ENCODE results near the gene BTG4. TPM values are rescaled to one million over a fixed set of nuclear protein-coding genes. Genes with fewer than 3 reads are reported as not detected.

The BTG4 gene
- not detected for polyA plus RNA-seq (2012; ENCODE audit: insufficient read depth, insufficient read length, low read depth)

- Histone ChIP-seq H3K4me1 (no peaks in the 10 kb centered on the region), H3K36me3 (no peaks in the 10 kb centered on the region), H3K4me3 (ENCODE audit: low read depth, low read length) (no peak within 1 kb of the TSS), H3K27me3 (peaks cover 38% of the 10 kb centered on the region), H3K9me3 (no peaks in the 10 kb centered on the region; the same call in 1 of the 2 replicates)
- TF ChIP-seq CTCF (IDR thresholded peaks at IDR 0.05; ENCODE audit: low read depth, low read length), result no peak
- peak; percentile 23 for DNase-seq
Observed at GRCh38 chr11:111512296-111513239, at the start of gene BTG4. BTG4 (minus strand) TSS chr11:111512386; CDS start chr11:111498776, 13,610 bp downstream.

GRCh38 chr11:111561791-111562325 is 49.7 kb upstream of the BTG4 start:
- no peak for TF ChIP-seq CTCF (IDR thresholded peaks at IDR 0.05; ENCODE audit: low read depth, low read length)
- Histone ChIP-seq H3K4me3 (ENCODE audit: low read depth, low read length) (no peak overlapping the region), H3K36me3 (no peaks in the 10 kb centered on the region), H3K9me3 (no peaks in the 10 kb centered on the region), H3K27me3 (no peaks in the 10 kb centered on the region), H3K4me1 (peaks cover 8% of the 10 kb centered on the region)
- DNase-seq, result no peak

GRCh38 chr11:111561306-111561705 is 49.1 kb upstream of the BTG4 start:
- H3K9me3 ChIP-seq, result peaks cover under 1% of the 10 kb centered on the region

GRCh38 chr11:111560800-111561199 is 48.6 kb upstream of the BTG4 start:
- no peaks in the 10 kb centered on the region for H3K27me3 ChIP-seq
- H3K4me3 ChIP-seq (ENCODE audit: low read depth, low read length), result no peak overlapping the region
- H3K9me3 ChIP-seq, result peaks cover 5% of the 10 kb centered on the region
- no peak for TF ChIP-seq CTCF (IDR thresholded peaks at IDR 0.05; ENCODE audit: low read depth, low read length)
- peaks cover under 1% of the 10 kb centered on the region for H3K4me1 ChIP-seq
- no peaks in the 10 kb centered on the region for H3K36me3 ChIP-seq
- no peak for DNase-seq

More at GRCh38 chr11:111561306-111561705, 49.1 kb upstream of the BTG4 start:
- H3K36me3 ChIP-seq, result no peaks in the 10 kb centered on the region
- no peak for DNase-seq
- no peak for TF ChIP-seq CTCF (IDR thresholded peaks at IDR 0.05; ENCODE audit: low read depth, low read length)
- H3K4me1 ChIP-seq, result peaks cover 6% of the 10 kb centered on the region
- no peak overlapping the region for H3K4me3 ChIP-seq (ENCODE audit: low read depth, low read length)
- no peaks in the 10 kb centered on the region for H3K27me3 ChIP-seq

- Histone ChIP-seq H3K4me1 (no peaks in the 10 kb centered on the region), H3K9me3 (peaks cover 5% of the 10 kb centered on the region)
- DNase-seq, result no peak
Observed at GRCh38 chr11:111559800-111560464, 47.7 kb upstream of the BTG4 start.

More at GRCh38 chr11:111559800-111560464, 47.7 kb upstream of the BTG4 start:
- no peaks in the 10 kb centered on the region for H3K27me3 ChIP-seq
- H3K36me3 ChIP-seq, result no peaks in the 10 kb centered on the region
- no peak overlapping the region for H3K4me3 ChIP-seq (ENCODE audit: low read depth, low read length)
- TF ChIP-seq CTCF (IDR thresholded peaks at IDR 0.05; ENCODE audit: low read depth, low read length), result no peak
